Measurements from ENCODE around the gene MYADML2.

Gene MYADML2

GRCh38 chr17:81908793-81909192 is 38.2 kb downstream of the MYADML2 start:
- no peak for DNase-seq

- no peak for DNase-seq
These were observed 39.6 kb downstream of the MYADML2 start for GRCh38 chr17:81907219-81908145.

- no peak for DNase-seq
These were observed 40.4 kb downstream of the MYADML2 start for GRCh38 chr17:81906476-81907218.

- no peak for DNase-seq
These were observed 41.0 kb downstream of the MYADML2 start for GRCh38 chr17:81905993-81906392.

DNA sequence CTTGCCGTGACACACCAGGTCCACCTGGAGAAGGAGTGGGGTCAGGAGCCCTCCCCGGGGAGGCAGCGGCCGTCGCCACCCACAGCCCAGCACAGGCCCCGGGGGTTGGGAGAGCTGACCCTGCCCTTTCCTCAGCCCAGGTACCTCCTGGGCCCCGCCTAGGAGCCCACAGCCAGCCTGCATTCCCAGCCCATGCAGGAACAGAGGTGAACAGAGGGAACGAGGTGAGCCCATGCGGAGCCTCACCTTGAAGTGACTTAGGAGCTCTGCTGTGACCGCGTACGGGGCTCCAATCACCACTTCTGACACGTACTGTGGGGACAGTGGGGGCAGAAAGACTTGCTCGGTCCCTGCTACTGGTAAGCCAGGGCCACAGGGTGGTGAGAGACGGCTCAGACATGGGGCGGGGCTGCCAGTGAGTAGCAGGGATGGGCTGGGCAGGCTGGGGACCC is 41.6 kb downstream of the MYADML2 start:
- no peak for DNase-seq

DNA sequence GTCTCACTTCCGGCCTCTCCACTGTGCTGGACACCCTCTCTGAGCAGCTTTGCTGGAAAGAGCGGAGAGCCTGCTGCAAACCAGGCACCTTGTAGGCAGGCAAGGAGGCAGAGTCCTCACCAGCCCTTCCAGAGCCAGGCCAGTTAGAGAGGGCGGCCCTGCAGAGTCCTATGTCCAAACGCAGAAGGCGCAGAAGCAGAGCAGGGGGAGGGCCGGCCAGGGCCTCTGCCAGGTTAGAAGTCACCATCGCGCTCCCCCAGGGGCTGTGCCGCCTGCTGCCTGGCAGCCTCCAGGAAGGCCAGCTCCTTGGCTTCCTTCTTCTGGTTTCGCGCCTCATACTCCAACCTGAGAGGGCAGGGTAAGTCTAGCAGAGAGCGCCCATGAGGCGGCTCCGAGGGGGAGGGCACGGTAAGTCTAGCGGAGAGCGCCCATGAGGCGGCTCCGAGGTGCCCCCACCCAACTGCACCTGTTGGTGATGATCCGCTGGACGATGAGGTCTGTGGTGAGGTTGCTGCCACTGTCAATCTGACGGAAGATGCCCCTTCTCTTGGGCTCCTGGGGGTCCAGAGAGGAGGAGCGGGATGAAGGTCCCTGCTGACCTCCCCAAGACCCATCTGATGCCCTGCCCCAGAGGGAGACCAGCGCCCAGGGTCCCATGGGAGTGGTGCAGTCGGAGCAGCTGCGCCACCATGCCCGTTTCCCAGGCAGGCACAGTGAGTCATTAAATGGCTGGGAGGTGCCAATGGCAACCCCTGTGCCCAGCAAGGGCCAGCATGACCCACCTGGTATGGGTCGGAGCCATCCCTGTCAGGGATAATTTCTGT is 42.2 kb downstream of the MYADML2 start:
- no peak for DNase-seq

- no peak for DNase-seq
These were observed 43.0 kb downstream of the MYADML2 start for GRCh38 chr17:81903896-81904599.

GRCh38 chr17:81903415-81903831 is 43.6 kb downstream of the MYADML2 start:
- no peak for DNase-seq

DNA sequence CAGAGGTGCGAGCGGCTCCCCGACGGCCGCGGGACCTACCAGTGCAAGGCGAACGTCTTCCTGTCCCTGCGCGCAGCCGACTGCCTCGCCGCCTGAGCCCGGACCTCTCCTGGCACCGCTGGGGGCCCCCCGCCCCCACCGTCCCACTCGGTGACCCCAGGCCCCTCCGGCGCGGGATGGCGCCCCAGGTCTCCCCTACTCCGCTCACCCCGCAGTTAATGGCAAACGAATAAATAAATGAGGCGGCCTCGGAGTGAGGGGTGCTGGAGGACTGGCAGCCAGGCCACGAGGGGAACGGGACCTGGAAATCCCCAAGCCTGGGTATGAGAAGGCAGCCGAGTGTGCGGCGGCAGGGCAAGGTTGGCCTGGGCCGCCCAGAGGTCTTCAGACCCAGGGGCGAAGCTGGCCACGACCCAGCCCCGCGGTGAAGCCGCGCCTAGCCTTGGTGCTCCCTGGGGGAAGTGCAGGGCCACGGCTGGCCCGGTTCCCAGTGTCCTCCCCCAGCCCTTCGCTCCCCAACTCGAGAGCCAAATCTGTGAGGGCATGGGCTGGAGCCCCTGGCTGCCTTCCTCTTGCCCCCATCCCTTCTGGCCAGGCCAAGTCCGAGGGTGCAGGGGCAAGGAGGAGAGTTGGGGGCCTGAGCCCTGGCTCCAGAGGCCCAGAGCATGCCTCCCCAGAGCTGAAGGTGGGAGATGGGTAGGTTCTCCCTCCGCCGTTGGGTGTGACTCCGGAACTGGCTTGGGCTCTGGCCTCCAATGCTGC is 44.2 kb downstream of the MYADML2 start:
- no peak for DNase-seq

- DNase-seq = no peak
These were observed 44.9 kb downstream of the MYADML2 start, which contains the start of gene NPB for GRCh38 chr17:81902023-81902652. Gene NPB (plus strand): TSS chr17:81902238. CDS start chr17:81902278, 40 bp downstream.

DNA sequence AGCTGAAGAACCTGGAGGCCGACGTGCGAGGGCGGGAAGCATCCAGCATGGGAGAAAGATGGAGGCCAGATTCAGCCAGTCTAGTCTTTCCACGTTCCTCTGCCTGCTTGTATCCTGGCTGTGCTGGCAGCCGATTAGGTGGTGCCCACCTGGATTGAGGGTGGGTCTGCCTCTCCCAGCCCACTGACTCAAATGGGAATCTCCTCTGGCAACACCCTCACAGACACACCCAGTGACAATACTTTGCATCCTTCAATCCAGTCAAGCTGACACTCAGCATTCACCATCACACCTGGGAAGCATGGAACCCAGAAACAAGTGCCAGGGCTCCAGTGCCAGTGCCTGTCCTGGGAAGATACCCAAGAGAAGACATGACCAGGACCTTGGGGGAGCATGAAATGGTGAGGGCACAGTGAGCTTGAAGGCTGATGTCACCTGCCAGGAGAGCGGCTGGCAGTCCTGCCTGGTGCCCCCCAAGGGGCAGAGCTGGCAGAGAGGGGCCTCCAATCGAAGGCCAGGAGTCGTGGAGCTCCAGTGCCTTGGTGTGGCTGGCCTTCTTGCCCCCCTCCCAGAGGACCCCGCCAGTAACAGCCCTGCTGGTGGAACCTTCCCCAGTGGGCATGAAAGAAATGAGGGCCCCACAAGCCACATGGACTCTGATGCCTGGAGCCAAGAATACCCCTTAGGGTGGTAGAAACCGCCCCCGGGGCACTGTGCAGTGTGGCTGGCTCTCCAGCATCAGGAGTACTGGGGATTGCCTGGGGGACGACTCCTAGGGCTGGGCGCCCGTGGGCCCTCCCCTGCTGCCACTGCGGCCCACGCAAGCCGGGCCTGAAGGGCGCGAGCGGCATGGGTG is 45.6 kb downstream of the MYADML2 start:
- no peak for DNase-seq

GRCh38 chr17:81900181-81900820 is 46.7 kb downstream of the MYADML2 start:
- DNase-seq = no peak

DNA sequence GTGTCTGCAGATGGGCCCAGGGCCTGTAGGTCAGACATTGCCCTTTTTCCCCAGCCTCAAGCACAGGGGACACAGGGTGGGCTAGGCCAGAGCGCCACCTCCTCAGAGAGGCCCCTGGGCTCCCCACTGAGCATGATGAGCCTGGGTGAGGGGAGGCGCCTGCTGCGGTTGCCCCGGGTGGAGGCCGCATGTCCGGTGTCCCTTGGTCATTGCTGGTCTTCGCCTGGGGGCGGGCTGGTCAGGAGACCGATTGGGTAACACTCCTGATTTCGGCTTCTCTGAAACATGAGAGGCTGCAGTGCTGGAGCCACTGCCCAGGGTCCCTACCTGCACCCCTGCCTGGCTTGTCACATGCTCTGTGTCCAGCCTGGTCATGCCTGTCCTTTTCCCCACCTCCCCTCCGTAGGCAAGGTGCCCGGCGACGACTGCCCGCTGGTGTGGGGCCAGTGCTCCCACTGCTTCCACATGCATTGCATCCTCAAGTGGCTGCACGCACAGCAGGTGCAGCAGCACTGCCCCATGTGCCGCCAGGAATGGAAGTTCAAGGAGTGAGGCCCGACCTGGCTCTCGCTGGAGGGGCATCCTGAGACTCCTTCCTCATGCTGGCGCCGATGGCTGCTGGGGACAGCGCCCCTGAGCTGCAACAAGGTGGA is 47.4 kb downstream of the MYADML2 start:
- no peak for DNase-seq

DNA sequence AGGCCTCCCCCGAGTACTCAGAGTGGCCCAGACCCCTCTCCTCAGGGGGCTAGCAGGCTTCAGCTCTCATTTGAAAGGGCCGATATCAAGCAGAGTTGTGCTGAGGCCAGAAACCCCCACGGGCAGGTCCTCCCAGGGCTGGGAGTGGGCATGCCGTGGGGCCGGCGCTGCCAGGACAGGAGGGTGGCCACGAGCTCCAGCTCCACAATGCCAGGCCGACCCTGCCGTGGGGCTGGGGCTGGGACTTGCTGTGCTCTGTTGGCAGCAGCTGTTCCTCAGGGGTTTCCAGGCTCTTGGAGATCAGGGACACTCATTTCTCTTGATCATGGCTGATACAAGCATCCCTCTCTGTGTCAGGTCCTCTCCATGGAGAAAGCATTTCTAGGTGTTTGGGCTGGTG is 48.1 kb downstream of the MYADML2 start:
- no peak for DNase-seq

GRCh38 chr17:81898029-81898866 is 48.8 kb downstream of the MYADML2 start:
- DNase-seq = no peak

GRCh38 chr17:81895400-81895799 is 51.6 kb downstream of the MYADML2 start:
- no peak for DNase-seq

DNA sequence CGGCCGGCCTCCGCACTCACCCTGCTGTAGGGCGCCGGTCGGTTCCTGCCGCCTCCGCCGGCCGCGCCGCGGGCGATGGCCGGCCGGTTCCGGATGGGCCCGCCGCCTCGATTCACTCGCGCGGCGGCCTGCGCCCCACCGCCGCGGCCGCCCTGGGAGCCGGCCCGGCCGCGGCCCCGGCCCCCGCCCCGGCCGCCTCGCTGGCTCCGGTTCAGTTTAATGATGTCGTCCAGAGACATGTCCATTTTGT is 55.8 kb downstream of the MYADML2 start:
- DNase-seq = no peak
